Measurements from ENCODE around the gene TVP23C.

DNA sequence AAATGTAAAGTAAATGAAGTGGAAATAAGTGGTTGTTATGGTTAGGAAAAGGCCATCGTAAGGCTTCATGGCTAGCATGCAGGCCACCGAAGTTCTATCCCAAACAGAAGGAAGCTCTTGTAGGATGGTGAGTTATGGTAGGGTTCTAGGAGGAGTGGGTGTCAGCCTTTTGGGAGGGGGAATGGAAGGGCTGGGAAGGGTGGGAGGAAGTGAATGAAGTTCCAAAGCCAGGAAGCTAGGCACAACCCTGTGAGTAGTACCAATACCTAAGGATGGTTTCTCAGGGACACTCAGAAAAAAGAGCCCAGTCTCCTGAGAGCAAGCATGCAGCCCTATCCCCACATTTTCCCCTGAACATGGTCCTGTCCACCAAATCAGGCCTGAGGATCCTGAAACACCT is 59.6 kb downstream of the TVP23C start:
- TF ChIP-seq, protein P1, sequence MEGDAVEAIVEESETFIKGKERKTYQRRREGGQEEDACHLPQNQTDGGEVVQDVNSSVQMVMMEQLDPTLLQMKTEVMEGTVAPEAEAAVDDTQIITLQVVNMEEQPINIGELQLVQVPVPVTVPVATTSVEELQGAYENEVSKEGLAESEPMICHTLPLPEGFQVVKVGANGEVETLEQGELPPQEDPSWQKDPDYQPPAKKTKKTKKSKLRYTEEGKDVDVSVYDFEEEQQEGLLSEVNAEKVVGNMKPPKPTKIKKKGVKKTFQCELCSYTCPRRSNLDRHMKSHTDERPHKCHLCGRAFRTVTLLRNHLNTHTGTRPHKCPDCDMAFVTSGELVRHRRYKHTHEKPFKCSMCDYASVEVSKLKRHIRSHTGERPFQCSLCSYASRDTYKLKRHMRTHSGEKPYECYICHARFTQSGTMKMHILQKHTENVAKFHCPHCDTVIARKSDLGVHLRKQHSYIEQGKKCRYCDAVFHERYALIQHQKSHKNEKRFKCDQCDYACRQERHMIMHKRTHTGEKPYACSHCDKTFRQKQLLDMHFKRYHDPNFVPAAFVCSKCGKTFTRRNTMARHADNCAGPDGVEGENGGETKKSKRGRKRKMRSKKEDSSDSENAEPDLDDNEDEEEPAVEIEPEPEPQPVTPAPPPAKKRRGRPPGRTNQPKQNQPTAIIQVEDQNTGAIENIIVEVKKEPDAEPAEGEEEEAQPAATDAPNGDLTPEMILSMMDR (IDR thresholded peaks at IDR 0.05) = no peak
- no peak for TF ChIP-seq POLR2A (IDR thresholded peaks at IDR 0.05)

Measured in lower leg skin (tissue), 3 donors.